GM10266 (cell line): ENCODE data around the gene GINS1.
"Not testable (repeated sequence)": the region's sequence is repeated elsewhere in the genome, so short reads cannot be mapped to it uniquely, and the experiment has no call there.

Source experiments
- DNase-seq: peaks from one replicate; pipeline ENCODE4 v3.0.0; 2012; ENCODE audit errors: extremely low spot score
- CTCF ChIP-seq: IDR thresholded peaks from 2 replicates; pipeline ENCODE4 v1.5.1; 2012; ENCODE audit warnings: mild to moderate bottlenecking, low read depth; ENCODE audit not compliant: control insufficient read depth, insufficient read depth; ENCODE audit errors: missing control alignments

Gene GINS1

GRCh38 chr20:25469558-25469957 lies 62.1 kb downstream of the GINS1 start:
- no peak for DNase-seq
- no peak for TF ChIP-seq CTCF

- peak; percentile 58 for TF ChIP-seq CTCF
- peak; percentile 69 for DNase-seq
Observed at GRCh38 chr20:25470045-25470444, 62.6 kb downstream of the GINS1 start.

- no peak for TF ChIP-seq CTCF
Observed at GRCh38 chr20:25471020-25471419, 63.5 kb downstream of the GINS1 start.

GRCh38 chr20:25473297-25473696 lies 65.8 kb downstream of the GINS1 start:
- not testable (repeated sequence) for DNase-seq

More at GRCh38 chr20:25471020-25471419, 63.5 kb downstream of the GINS1 start:
- DNase-seq = no peak

- DNase-seq = no peak
- TF ChIP-seq CTCF = no peak
Observed at GRCh38 chr20:25476106-25477013, 68.9 kb downstream of the GINS1 start.

- DNase-seq = no peak
- no peak for TF ChIP-seq CTCF
Observed at GRCh38 chr20:25477014-25477882, 69.8 kb downstream of the GINS1 start.

GRCh38 chr20:25478889-25479568 lies 71.6 kb downstream of the GINS1 start:
- no peak for TF ChIP-seq CTCF
- DNase-seq = no peak
